Large intestine (tissue), 3 donors: ENCODE data around the gene DAB2IP. TPM values are rescaled to one million over a fixed set of nuclear protein-coding genes. Genes with fewer than 3 reads are reported as not detected.
"Not testable (repeated sequence)": the region's sequence is repeated elsewhere in the genome, so short reads cannot be mapped to it uniquely, and the experiment has no call there.

Source experiments
- DNase-seq, 2 donors: peaks; one replicate each; pipeline versions ENCODE4 v3.0.0 to v3.0.0-alpha.2; 2013
- H3K27ac ChIP-seq: one replicate; pipeline ENCODE4 v1.5.1; 2013; ENCODE audit warnings: low read length
- H3K27me3 ChIP-seq: 2 replicates; pipeline ENCODE4 v1.6.1; 2013; ENCODE audit warnings: low read length; ENCODE audit not compliant: control insufficient read depth, insufficient read depth
- H3K36me3 ChIP-seq: 2 replicates; pipeline ENCODE4 v1.6.1; 2013; ENCODE audit warnings: low read length; ENCODE audit not compliant: control insufficient read depth, insufficient read depth
- H3K4me1 ChIP-seq: one replicate; pipeline ENCODE4 v1.6.1; 2013; ENCODE audit warnings: low read length; ENCODE audit not compliant: control insufficient read depth, insufficient read depth
- H3K4me3 ChIP-seq: one replicate; pipeline ENCODE4 v1.5.1; 2013; ENCODE audit warnings: low read length
- H3K9me3 ChIP-seq: one replicate; pipeline ENCODE4 v1.6.1; 2013; ENCODE audit warnings: mild to moderate bottlenecking, low read depth, low read length, moderate library complexity; ENCODE audit not compliant: control insufficient read depth
- WGBS: methylation state at CpG from one replicate; pipeline ENCODE4 v1.1.5; 2013; ENCODE audit warnings: low lambda C conversion rate; ENCODE audit not compliant: insufficient coverage; 5-methylcytosine and 5-hydroxymethylcytosine counted together
- polyA plus RNA-seq: library from polyadenylated mRNA; unstranded; fragments of 120-200 nt; gene quantifications from one replicate; pipeline ENCODE4 v1.2.1, GENCODE V29; 2013

Gene DAB2IP
- polyA plus RNA-seq, 1 donor: 33.0 TPM

DNA sequence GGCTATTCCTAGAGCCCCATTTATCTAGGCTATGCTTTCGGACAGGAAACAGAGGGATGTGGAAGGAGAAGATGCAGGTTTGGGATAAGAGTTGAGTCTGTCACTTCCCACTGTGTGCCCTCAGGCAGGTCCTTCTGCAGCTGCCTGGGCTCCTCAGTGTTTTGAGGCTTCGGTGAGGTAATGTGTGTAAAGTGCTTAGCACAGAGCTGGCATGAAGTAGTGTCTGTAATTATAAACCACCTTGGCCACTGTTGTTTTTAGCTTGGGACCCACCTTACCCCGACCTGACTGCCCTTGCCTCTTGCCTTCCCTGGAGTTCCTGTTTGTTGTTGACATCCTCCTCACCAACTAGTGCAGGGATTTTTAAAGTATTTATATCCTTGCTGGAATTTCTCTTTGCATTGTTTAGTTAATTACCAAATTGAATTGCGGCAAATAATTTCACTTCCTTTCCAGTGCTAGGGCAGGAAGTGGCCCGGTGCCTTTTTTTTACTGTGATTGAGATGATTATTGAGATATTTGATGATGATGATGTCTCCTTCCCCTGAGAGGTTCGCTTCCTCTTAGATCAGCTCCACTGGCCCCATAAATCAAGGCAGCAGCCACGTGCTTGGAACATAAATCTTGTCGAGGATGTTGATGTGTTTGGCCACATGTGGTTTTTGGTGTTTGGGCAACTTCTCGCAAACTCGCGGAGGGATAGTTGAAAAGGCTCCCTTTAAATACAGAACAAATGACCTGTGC, 38.3 kb upstream of the DAB2IP start:
- WGBS: 47% methylated on average over 2 of the region's 11 CpGs
- Histone ChIP-seq H3K4me1 (peaks cover 12% of the 10 kb centered on the region), H3K27me3 (no peaks in the 10 kb centered on the region), H3K36me3 (no peaks in the 10 kb centered on the region), H3K4me3 (no peak overlapping the region), H3K27ac (peak overlapping the region; percentile 19), H3K9me3 (no peaks in the 10 kb centered on the region)
- no peak for DNase-seq

DNA sequence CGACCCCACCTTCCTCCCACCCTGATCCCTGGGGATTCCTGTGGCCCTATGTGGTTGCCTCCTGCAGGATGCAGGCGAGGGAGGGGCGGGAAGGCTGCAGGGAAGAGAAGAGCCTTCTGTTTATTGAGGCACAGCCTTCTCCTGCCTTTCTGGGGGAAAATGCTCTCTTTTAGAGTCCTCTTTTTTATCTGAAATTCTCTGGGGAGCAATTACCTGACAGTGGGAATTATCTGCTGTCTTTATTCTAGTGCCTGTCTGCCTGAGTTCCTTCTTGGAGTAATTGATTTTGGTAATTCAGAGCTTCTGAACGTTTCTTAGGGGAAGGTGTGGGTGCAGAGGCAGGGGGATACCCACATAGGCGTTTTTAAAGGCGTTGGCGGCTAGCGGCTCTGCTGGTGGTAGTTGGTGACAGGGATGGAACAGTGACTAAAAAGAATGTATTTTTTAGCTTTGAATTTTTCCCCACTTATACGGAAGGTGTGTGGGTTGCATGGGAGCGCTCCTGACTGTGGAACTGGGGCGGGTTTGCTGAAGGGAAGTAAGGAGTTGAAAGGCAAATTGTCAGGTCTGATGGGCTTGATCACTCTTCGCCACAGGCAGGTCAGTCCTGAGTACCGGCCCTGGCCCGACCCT, 35.2 kb upstream of the DAB2IP start:
- H3K27me3 ChIP-seq: no peaks in the 10 kb centered on the region
- H3K4me1 ChIP-seq: peaks cover 16% of the 10 kb centered on the region
- H3K36me3 ChIP-seq: no peaks in the 10 kb centered on the region
- no peak overlapping the region for H3K27ac ChIP-seq
- no peak overlapping the region for H3K4me3 ChIP-seq
- H3K9me3 ChIP-seq: no peaks in the 10 kb centered on the region
- no CpG with 5 or more reads among the region's 14 CpGs for WGBS
- no peak for DNase-seq

DNA sequence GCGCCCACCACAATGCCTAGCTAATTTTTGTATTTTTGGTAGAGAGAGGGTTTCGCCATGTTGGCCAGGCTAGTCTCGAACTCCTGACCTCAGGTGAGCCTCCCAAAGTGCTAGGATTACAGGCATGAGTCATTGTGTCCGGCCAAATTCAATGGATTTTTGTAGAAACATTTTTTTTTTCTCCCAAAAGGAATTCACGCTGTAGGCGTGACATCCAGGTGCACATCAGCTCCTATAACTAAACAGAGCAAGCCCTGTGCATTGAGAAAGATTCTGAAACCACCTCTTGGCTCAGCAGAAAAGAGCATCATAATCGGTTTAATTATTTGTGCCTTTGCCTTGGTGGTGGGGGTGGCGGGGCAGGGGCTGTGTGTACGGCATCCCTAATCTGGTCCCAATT, 32.9 kb upstream of the DAB2IP start:
- no peak overlapping the region for H3K4me3 ChIP-seq
- no peak for DNase-seq
- WGBS: no CpG with 5 or more reads among the region's 9 CpGs
- no peak overlapping the region for H3K27ac ChIP-seq
- no peaks in the 10 kb centered on the region for H3K27me3 ChIP-seq
- no peaks in the 10 kb centered on the region for H3K36me3 ChIP-seq
- no peaks in the 10 kb centered on the region for H3K9me3 ChIP-seq
- peaks cover 18% of the 10 kb centered on the region for H3K4me1 ChIP-seq

DNA sequence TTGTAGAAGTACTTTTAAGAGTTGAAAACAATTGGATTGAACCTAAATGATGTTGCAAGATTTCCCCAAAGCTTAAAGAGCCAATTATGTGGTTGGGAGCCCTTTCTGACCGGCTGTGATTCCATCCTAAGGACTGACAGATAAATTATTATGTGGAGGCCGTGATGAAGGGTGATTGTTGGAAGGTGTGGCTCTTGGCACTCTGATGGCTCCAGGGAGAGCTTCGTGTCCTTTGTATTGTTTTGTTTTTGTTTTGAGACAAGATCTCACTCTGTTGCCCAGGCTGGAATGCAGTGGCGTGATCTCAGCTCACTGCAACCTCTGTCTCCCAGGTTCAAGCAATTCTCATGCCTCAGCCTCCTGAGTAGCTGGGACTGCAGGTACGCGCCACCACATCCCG, 32.5 kb upstream of the DAB2IP start:
- H3K27ac ChIP-seq, DNase-seq, H3K4me3 ChIP-seq, H3K9me3 ChIP-seq, H3K36me3 ChIP-seq, H3K27me3 ChIP-seq: not testable (repeated sequence)
- WGBS: no CpG with 5 or more reads among the region's 7 CpGs
- H3K4me1 ChIP-seq: peaks cover 18% of the 10 kb centered on the region

DNA sequence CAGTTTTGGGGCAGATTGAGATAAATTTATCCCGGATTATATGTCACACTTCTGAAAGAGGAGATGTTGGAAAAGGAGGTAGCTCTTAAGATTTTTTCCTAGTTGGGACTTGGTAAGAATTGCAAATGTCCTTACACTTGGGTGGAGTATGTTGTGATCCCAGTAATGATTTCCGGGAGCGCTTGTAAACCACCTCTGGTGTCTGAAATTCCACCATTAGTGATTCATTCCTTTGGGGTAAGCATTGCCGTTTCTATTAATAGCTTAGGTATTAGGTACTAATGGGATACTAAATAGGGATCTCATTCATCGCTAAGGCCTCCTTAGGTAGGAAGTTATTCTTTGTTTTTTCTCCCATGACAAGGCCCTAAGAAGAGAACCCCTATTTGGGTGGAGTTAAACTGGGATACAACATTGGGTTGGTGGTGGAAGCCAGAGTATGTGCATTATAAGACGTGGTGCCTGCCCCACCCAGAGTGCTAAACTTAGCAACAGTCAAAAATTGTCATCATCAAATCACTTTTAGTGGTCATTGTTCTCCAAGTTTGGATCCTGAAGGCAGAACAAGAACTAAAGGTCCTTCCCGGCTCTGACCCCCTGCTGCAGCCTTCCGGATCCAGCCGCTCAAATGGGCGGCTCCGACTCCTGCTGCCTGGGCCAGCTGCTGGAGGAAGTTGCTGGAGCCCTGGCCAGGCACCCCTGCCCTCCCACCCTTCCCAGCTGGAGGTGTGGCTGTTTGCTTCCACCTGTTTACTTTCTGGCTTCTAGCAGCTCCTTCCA, 31.7 kb upstream of the DAB2IP start:
- H3K36me3 ChIP-seq: no peaks in the 10 kb centered on the region
- no peak overlapping the region for H3K27ac ChIP-seq
- no peaks in the 10 kb centered on the region for H3K27me3 ChIP-seq
- no peak overlapping the region for H3K4me3 ChIP-seq
- peaks cover 18% of the 10 kb centered on the region for H3K4me1 ChIP-seq
- WGBS: no CpG with 5 or more reads among the region's 11 CpGs
- H3K9me3 ChIP-seq: no peaks in the 10 kb centered on the region
- no peak for DNase-seq

DNA sequence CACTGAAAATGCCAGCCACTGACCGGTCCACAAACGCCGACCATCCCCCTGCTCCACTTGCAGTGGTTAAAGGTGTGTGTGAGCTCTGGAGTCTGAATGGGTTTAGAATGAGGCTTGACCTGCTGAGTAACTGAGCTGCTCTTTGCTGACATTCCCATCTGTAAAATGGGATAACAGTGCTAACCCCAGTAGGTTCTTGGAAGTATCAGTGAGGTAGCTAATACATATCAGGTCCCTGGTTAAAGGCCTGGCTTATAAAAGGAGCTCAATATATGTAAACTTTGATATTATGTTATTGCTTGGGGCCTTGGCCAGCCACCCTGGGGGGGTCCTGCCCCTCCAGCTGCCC, 31.1 kb upstream of the DAB2IP start:
- no CpG with 5 or more reads among the region's 3 CpGs for WGBS
- no peaks in the 10 kb centered on the region for H3K27me3 ChIP-seq
- H3K4me3 ChIP-seq: no peak overlapping the region
- no peak overlapping the region for H3K27ac ChIP-seq
- peaks cover 18% of the 10 kb centered on the region for H3K4me1 ChIP-seq
- no peak for DNase-seq
- H3K9me3 ChIP-seq: no peaks in the 10 kb centered on the region
- H3K36me3 ChIP-seq: no peaks in the 10 kb centered on the region

DNA sequence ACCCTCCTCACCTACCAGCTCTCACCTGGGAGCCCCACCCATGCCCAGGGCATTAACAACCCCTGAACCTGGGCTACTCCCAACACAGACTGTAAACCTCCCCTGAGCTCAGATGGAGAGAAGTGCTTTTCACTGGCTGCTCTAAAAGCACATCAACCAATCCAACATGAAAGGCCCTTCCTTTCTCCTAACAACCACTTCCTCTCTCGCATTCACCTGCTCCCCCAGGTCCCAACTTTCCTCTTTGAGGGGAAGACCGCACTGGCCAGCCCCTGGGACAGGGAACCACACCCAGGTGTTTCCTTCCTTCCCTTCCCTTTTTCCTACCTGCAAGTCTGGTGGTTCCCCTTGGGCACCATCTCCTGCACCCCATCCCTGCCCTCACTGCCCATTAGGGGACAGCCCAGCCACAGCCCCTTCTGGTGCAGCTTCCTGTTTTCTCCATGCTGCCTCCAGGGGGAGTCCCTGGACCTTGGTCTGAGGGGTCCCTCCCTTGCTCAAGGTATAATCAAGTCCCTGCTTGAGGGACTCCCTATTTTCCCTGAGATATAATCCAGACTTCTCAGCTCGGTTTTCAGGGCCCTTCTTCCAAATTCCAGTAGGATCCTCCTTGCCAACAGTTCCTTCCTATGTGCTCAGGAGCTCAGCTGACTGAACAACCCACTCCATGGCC, 30.5 kb upstream of the DAB2IP start:
- H3K27me3 ChIP-seq: no peaks in the 10 kb centered on the region
- WGBS: 83% methylated on average over 1 of the region's 3 CpGs
- no peak for DNase-seq
- no peaks in the 10 kb centered on the region for H3K36me3 ChIP-seq
- H3K27ac ChIP-seq: no peak overlapping the region
- no peak overlapping the region for H3K4me3 ChIP-seq
- no peaks in the 10 kb centered on the region for H3K9me3 ChIP-seq
- peaks cover 18% of the 10 kb centered on the region for H3K4me1 ChIP-seq

DNA sequence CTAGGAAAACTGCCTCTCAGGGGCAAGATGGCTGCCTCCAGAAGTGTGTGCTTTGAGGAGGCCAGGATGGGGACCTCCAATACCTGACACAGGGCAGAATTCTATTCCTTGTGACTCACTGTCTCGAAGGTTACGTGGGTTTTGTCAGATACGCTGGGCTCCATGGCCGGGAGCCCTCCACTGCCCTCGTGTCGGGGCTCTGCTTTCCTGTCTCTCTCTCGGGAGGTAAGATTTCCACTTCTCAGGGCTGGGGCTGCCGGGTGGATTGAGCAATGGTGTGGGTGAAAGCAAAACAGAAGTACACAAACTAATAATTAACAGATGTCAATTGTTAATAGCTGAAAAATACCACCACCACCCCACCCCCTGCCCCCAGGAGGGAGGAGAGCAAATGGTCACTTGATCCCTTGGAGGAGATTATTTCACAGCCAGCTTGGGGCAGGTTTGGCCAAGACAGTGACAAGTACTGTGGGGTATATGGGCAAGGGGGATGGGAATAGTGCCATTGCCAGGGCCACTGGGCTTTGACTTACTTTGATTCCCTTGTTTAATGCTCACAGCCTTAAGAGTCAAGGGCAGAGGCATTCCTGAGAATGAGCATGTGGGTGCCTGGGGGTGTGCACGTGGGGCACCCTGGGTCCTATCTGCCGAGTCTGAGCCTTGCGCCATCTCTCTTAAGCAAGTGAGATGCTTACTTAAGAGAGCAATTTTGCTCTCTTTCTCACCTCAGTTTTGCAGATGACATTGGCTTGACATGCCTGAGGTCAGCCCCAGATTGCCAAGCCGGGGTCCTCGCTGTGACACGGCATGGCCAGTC, 28.8 kb upstream of the DAB2IP start:
- no peaks in the 10 kb centered on the region for H3K9me3 ChIP-seq
- no peak overlapping the region for H3K4me3 ChIP-seq
- H3K4me1 ChIP-seq: peaks cover 18% of the 10 kb centered on the region
- WGBS: no CpG with 5 or more reads among the region's 14 CpGs
- H3K27ac ChIP-seq: peak overlapping the region; percentile 26
- H3K36me3 ChIP-seq: no peaks in the 10 kb centered on the region
- H3K27me3 ChIP-seq: no peaks in the 10 kb centered on the region
- DNase-seq: peak in 1 of 2 donors; percentile 79

DNA sequence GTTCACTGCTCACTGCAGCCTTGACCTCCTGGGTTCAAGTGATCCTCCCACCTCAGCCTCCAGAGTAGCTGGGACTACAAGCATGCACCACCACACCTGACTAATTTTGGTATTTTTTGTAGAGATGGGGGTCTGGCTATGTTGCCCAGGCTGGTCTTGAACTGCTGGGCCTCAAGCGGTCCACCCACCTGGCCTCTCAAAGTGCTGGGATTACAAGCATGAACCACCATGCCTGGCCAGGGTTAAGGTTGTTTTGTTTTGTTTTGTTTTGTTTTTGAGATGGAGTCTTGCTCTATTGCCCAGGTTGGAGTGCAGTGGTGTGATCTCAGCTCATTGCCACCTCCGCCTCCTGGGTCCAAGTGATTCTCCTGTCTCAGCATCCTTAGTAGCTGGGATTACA, 28.0 kb upstream of the DAB2IP start:
- WGBS: no CpG with 5 or more reads among the region's 2 CpGs

DNA sequence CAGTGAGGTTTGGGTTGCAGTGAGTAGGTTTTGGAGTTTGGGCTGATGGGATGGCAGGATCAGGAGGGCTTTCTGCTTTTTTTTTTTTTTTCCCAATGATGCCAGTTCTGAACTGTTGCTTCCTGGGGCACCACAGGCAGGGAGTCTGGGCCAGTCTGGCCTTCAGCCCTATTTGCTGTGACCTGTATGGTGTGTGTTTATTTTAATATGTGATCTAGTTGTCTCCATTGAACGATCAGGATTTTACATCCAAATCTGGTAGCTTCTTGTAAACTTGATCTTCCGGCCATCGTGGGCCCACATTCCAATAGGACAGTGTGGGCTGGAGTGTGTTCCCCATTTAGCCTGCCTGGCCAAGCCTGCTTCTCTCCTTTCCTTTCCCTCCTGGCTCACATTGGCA, 25.8 kb upstream of the DAB2IP start:
- no peak for DNase-seq
- H3K27ac ChIP-seq: no peak overlapping the region
- WGBS: no CpG with 5 or more reads among the region's 3 CpGs
- H3K4me1 ChIP-seq: peaks cover 17% of the 10 kb centered on the region
- H3K27me3 ChIP-seq: no peaks in the 10 kb centered on the region
- no peaks in the 10 kb centered on the region for H3K9me3 ChIP-seq
- H3K36me3 ChIP-seq: no peaks in the 10 kb centered on the region
- H3K4me3 ChIP-seq: no peak overlapping the region

More for the DNA sequence above, 28.0 kb upstream of the DAB2IP start:
- not testable (repeated sequence) for H3K27ac ChIP-seq, H3K4me3 ChIP-seq, H3K9me3 ChIP-seq, H3K27me3 ChIP-seq, H3K36me3 ChIP-seq, DNase-seq
- H3K4me1 ChIP-seq: peaks cover 18% of the 10 kb centered on the region
